Panc1 (cell line): ENCODE results near the gene EMD.

Source experiments
- REST ChIP-seq, 2 experiments: IDR thresholded peaks; 2 replicates each; pipeline ENCODE4 v1.6.1; 2011 to 2012; ENCODE audit warnings: low read depth in 2 of 2, control low read depth in 1 of 2, low read length in 1 of 2, mild to moderate bottlenecking in 1 of 2, moderate library complexity in 1 of 2; ENCODE audit not compliant: insufficient read depth in 1 of 2
- TCF7L2 ChIP-seq: IDR thresholded peaks from 2 replicates; pipeline ENCODE4 v1.6.1; 2011; ENCODE audit warnings: mild to moderate bottlenecking, low read depth, low read length, inconsistent platforms
- TF ChIP-seq, protein P1 (sequence below): fragments of 450-650 bp; IDR thresholded peaks from 2 replicates; pipeline ENCODE4 v1.5.1; 2017; ENCODE audit warnings: mild to moderate bottlenecking

DNA sequence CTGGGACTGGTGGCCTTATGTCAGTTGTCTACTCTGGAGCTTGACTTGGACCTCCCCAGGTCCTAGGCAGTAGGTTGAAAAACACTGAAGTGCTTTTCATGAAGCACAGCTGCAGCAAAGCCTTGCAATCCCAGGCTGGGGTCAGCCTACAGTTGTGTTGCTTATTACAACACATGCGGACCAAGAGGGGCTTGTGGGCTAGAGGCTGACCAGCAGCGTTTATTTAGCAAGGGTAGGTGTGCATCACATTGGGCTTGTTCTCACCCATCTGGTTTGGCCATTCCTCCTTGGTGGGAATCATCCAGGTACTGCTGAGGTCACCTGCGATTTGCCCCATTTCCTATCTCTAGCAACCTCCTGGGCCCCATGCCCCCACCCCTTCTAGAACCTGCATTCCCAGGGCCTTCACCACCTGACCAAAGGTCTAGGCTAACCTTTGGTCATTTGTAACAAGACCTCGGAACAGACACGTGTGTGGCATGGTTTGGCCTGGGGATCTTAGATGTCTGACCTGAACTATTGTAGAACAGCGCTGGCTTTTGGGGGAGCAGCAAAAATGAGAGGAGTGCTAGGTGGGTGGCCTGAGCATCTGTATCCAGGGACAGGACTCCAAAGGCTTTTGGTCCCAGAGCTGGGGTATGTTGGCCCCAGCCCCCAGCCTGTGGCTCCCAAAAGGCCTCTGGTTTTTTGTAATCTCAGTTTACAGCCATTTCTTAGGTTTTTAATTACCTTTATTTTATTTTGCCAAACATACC is 22.1 kb downstream of the EMD start:
- TF ChIP-seq REST (IDR thresholded peaks at IDR 0.05; ENCODE audit: insufficient read depth in 1 of 2, low read depth in 2 of 2, low read length in 1 of 2) (no peak), TCF7L2 (no peak)
- TF ChIP-seq, protein P1, sequence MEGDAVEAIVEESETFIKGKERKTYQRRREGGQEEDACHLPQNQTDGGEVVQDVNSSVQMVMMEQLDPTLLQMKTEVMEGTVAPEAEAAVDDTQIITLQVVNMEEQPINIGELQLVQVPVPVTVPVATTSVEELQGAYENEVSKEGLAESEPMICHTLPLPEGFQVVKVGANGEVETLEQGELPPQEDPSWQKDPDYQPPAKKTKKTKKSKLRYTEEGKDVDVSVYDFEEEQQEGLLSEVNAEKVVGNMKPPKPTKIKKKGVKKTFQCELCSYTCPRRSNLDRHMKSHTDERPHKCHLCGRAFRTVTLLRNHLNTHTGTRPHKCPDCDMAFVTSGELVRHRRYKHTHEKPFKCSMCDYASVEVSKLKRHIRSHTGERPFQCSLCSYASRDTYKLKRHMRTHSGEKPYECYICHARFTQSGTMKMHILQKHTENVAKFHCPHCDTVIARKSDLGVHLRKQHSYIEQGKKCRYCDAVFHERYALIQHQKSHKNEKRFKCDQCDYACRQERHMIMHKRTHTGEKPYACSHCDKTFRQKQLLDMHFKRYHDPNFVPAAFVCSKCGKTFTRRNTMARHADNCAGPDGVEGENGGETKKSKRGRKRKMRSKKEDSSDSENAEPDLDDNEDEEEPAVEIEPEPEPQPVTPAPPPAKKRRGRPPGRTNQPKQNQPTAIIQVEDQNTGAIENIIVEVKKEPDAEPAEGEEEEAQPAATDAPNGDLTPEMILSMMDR = no peak
